GM21786 (cell line): ENCODE data around the gene SLC38A8.

Experiments
- ATAC-seq: cut with Tn5 transposase; IDR thresholded peaks from one replicate; pipeline ENCODE4 v1.9.1; 2021; ENCODE audit not compliant: unreplicated experiment

Gene SLC38A8

GRCh38 chr16:84068783-84069462, 26.3 kb upstream of the SLC38A8 start:
- no peak for ATAC-seq

GRCh38 chr16:84068041-84068440, 25.4 kb upstream of the SLC38A8 start:
- ATAC-seq, result no peak

GRCh38 chr16:84067640-84068039, 25.0 kb upstream of the SLC38A8 start:
- no peak for ATAC-seq

- no peak for ATAC-seq
These were observed 23.0 kb upstream of the SLC38A8 start for GRCh38 chr16:84065536-84066132.

GRCh38 chr16:84063980-84064379, 21.4 kb upstream of the SLC38A8 start:
- ATAC-seq, result no peak

- ATAC-seq, result no peak
These were observed 20.4 kb upstream of the SLC38A8 start for GRCh38 chr16:84062734-84063640.

GRCh38 chr16:84061236-84061819, 18.7 kb upstream of the SLC38A8 start:
- no peak for ATAC-seq

- ATAC-seq, result no peak
These were observed 17.6 kb upstream of the SLC38A8 start for GRCh38 chr16:84059946-84060901.

GRCh38 chr16:84059111-84059510, 16.5 kb upstream of the SLC38A8 start:
- ATAC-seq, result no peak

- ATAC-seq, result no peak
These were observed 16.1 kb upstream of the SLC38A8 start for GRCh38 chr16:84058664-84059063.

GRCh38 chr16:84058211-84058610, 15.6 kb upstream of the SLC38A8 start:
- ATAC-seq, result no peak

- no peak for ATAC-seq
These were observed 14.3 kb upstream of the SLC38A8 start for GRCh38 chr16:84056933-84057332.

GRCh38 chr16:84055801-84056634, 13.4 kb upstream of the SLC38A8 start:
- no peak for ATAC-seq

- no peak for ATAC-seq
These were observed 12.8 kb upstream of the SLC38A8 start for GRCh38 chr16:84055366-84055765.

GRCh38 chr16:84054916-84055315, 12.3 kb upstream of the SLC38A8 start:
- ATAC-seq, result no peak

- ATAC-seq, result no peak
These were observed 11.7 kb upstream of the SLC38A8 start for GRCh38 chr16:84054271-84054670.

GRCh38 chr16:84053237-84053636, 10.6 kb upstream of the SLC38A8 start:
- no peak for ATAC-seq

- no peak for ATAC-seq
These were observed 9.6 kb upstream of the SLC38A8 start for GRCh38 chr16:84052071-84052622.

- no peak for ATAC-seq
These were observed 7.7 kb upstream of the SLC38A8 start for GRCh38 chr16:84050316-84050715.
